ENCODE data around the gene NT5C1A.
A peak's percentile ranks its signal among the peaks of the same experiment; 100 is the strongest.

Gene NT5C1A

GRCh38 chr1:39690225-39690624, 18.3 kb upstream of the NT5C1A start:
- DNase-seq = no peak

GRCh38 chr1:39689635-39690034, 17.7 kb upstream of the NT5C1A start:
- DNase-seq = peak in 3 of 51 donors; percentile 13 to 27 (median 26)

GRCh38 chr1:39689214-39689613, 17.3 kb upstream of the NT5C1A start:
- DNase-seq = no peak

- no peak for DNase-seq
These were observed 16.8 kb upstream of the NT5C1A start for GRCh38 chr1:39688706-39689105.

- DNase-seq = peak in 2 of 51 donors; percentile 35 to 41
These were observed 15.3 kb upstream of the NT5C1A start for GRCh38 chr1:39687243-39687642.

GRCh38 chr1:39685071-39685470, 13.2 kb upstream of the NT5C1A start:
- no peak for DNase-seq

- DNase-seq = no peak
These were observed 12.4 kb upstream of the NT5C1A start for GRCh38 chr1:39684313-39684664.

GRCh38 chr1:39683591-39684312, 11.8 kb upstream of the NT5C1A start:
- no peak for DNase-seq

GRCh38 chr1:39681999-39682398, 10.1 kb upstream of the NT5C1A start:
- no peak for DNase-seq

GRCh38 chr1:39681294-39681693, 9.4 kb upstream of the NT5C1A start:
- DNase-seq = no peak

GRCh38 chr1:39680751-39681150, 8.8 kb upstream of the NT5C1A start:
- DNase-seq = no peak

GRCh38 chr1:39679821-39680220, 7.9 kb upstream of the NT5C1A start:
- DNase-seq = no peak

- DNase-seq = no peak
These were observed 7.0 kb upstream of the NT5C1A start for GRCh38 chr1:39678889-39679288.

GRCh38 chr1:39677645-39678044, 5.7 kb upstream of the NT5C1A start:
- no peak for DNase-seq

- DNase-seq = peak in 1 of 51 donors; percentile 16
These were observed 5.1 kb upstream of the NT5C1A start for GRCh38 chr1:39676948-39677548.

- peak in 8 of 51 donors; percentile 6 to 57 (median 29) for DNase-seq
These were observed 3.3 kb upstream of the NT5C1A start for GRCh38 chr1:39675220-39675619.

GRCh38 chr1:39673215-39673614, 1.3 kb upstream of the NT5C1A start:
- no peak for DNase-seq

GRCh38 chr1:39672551-39672947, 642 bp upstream of the NT5C1A start:
- peak in 5 of 51 donors; percentile 14 to 63 (median 33) for DNase-seq

- peak in 36 of 51 donors; percentile 11 to 67 (median 48) for DNase-seq
These were observed 494 bp downstream of the NT5C1A start for GRCh38 chr1:39671433-39671792.

GRCh38 chr1:39670689-39671088, 1.2 kb downstream of the NT5C1A start:
- no peak for DNase-seq

- DNase-seq = peak in 6 of 51 donors; percentile 5 to 45 (median 16)
These were observed 3.0 kb downstream of the NT5C1A start for GRCh38 chr1:39668894-39669293.

- peak in 22 of 51 donors; percentile 2 to 62 (median 45) for DNase-seq
These were observed 3.8 kb downstream of the NT5C1A start for GRCh38 chr1:39668111-39668510.

- DNase-seq = no peak
These were observed 5.1 kb downstream of the NT5C1A start for GRCh38 chr1:39666772-39667171.
